ENCODE measurements around the gene IL5.
"Not testable (repeated sequence)": the region's sequence is repeated elsewhere in the genome, so short reads cannot be mapped to it uniquely, and the experiment has no call there.

The IL5 gene

GRCh38 chr5:132549576-132549975 lies 6.3 kb upstream of the IL5 start:
- H3K4me3 Mint-ChIP-seq, result no peak overlapping the region
- no peak overlapping the region for H3K27ac Mint-ChIP-seq
- H3K27me3 Mint-ChIP-seq (ENCODE audit: low read depth), result peaks cover 10% of the 10 kb centered on the region
- no peaks in the 10 kb centered on the region for H3K9me3 Mint-ChIP-seq
- peaks cover 12% of the 10 kb centered on the region for H3K4me1 Mint-ChIP-seq (ENCODE audit: low read depth)
- no peaks in the 10 kb centered on the region for H3K36me3 Mint-ChIP-seq (ENCODE audit: low read depth)

GRCh38 chr5:132548834-132549233 lies 5.5 kb upstream of the IL5 start:
- not testable (repeated sequence) for H3K27ac Mint-ChIP-seq; H3K36me3 Mint-ChIP-seq (ENCODE audit: low read depth); H3K9me3 Mint-ChIP-seq; H3K4me3 Mint-ChIP-seq
- Mint-ChIP-seq H3K27me3 (ENCODE audit: low read depth) (peaks cover 10% of the 10 kb centered on the region), H3K4me1 (ENCODE audit: low read depth) (peaks cover 16% of the 10 kb centered on the region)

GRCh38 chr5:132547269-132547668 lies 3.9 kb upstream of the IL5 start:
- Mint-ChIP-seq H3K36me3 (ENCODE audit: low read depth) (no peaks in the 10 kb centered on the region), H3K27me3 (ENCODE audit: low read depth) (peaks cover 10% of the 10 kb centered on the region), H3K27ac (no peak overlapping the region), H3K4me3 (no peak overlapping the region), H3K9me3 (no peaks in the 10 kb centered on the region), H3K4me1 (ENCODE audit: low read depth) (peaks cover 19% of the 10 kb centered on the region)

- no peak overlapping the region for H3K27ac Mint-ChIP-seq
- H3K27me3 Mint-ChIP-seq (ENCODE audit: low read depth), result peaks cover 10% of the 10 kb centered on the region
These were observed 2.8 kb upstream of the IL5 start for GRCh38 chr5:132546108-132546507.

GRCh38 chr5:132540764-132541163 lies 2.6 kb downstream of the IL5 start:
- Mint-ChIP-seq H3K36me3 (ENCODE audit: low read depth) (no peaks in the 10 kb centered on the region), H3K27me3 (ENCODE audit: low read depth) (peaks cover 9% of the 10 kb centered on the region), H3K9me3 (no peaks in the 10 kb centered on the region), H3K27ac (no peak overlapping the region), H3K4me3 (no peak overlapping the region), H3K4me1 (ENCODE audit: low read depth) (peaks cover 13% of the 10 kb centered on the region)

More at GRCh38 chr5:132546108-132546507, 2.8 kb upstream of the IL5 start:
- Mint-ChIP-seq H3K4me3 (no peak overlapping the region), H3K9me3 (no peaks in the 10 kb centered on the region), H3K36me3 (ENCODE audit: low read depth) (no peaks in the 10 kb centered on the region), H3K4me1 (ENCODE audit: low read depth) (peaks cover 19% of the 10 kb centered on the region)

GRCh38 chr5:132540149-132540548 lies 3.2 kb downstream of the IL5 start:
- Mint-ChIP-seq H3K36me3 (ENCODE audit: low read depth) (no peaks in the 10 kb centered on the region), H3K9me3 (no peaks in the 10 kb centered on the region), H3K27me3 (ENCODE audit: low read depth) (peaks cover 15% of the 10 kb centered on the region), H3K4me1 (ENCODE audit: low read depth) (peaks cover 11% of the 10 kb centered on the region), H3K4me3 (no peak overlapping the region), H3K27ac (no peak overlapping the region)

GRCh38 chr5:132539716-132540115 lies 3.6 kb downstream of the IL5 start:
- Mint-ChIP-seq H3K36me3 (ENCODE audit: low read depth) (no peaks in the 10 kb centered on the region), H3K9me3 (no peaks in the 10 kb centered on the region), H3K27ac (no peak overlapping the region), H3K4me1 (ENCODE audit: low read depth) (peaks cover 11% of the 10 kb centered on the region), H3K27me3 (ENCODE audit: low read depth) (peaks cover 19% of the 10 kb centered on the region), H3K4me3 (no peak overlapping the region)

GRCh38 chr5:132530946-132531345 lies 12.4 kb downstream of the IL5 start:
- H3K27ac Mint-ChIP-seq, result peak overlapping the region; percentile 23

GRCh38 chr5:132528866-132529634 lies 14.3 kb downstream of the IL5 start:
- no peak overlapping the region for H3K4me3 Mint-ChIP-seq
- peaks cover 45% of the 10 kb centered on the region for H3K4me1 Mint-ChIP-seq (ENCODE audit: low read depth)
- H3K27ac Mint-ChIP-seq, result peak overlapping the region; percentile 82
- H3K9me3 Mint-ChIP-seq, result no peaks in the 10 kb centered on the region
- H3K36me3 Mint-ChIP-seq (ENCODE audit: low read depth), result no peaks in the 10 kb centered on the region
- peaks cover 3% of the 10 kb centered on the region for H3K27me3 Mint-ChIP-seq (ENCODE audit: low read depth)

More at GRCh38 chr5:132530946-132531345, 12.4 kb downstream of the IL5 start:
- Mint-ChIP-seq H3K4me1 (ENCODE audit: low read depth) (peaks cover 28% of the 10 kb centered on the region), H3K9me3 (no peaks in the 10 kb centered on the region), H3K36me3 (ENCODE audit: low read depth) (no peaks in the 10 kb centered on the region), H3K4me3 (no peak overlapping the region), H3K27me3 (ENCODE audit: low read depth) (peaks cover 20% of the 10 kb centered on the region)

GRCh38 chr5:132528021-132528420 lies 15.3 kb downstream of the IL5 start:
- Mint-ChIP-seq H3K27ac (peak overlapping the region; percentile 14), H3K27me3 (ENCODE audit: low read depth) (peaks cover 3% of the 10 kb centered on the region), H3K4me1 (ENCODE audit: low read depth) (peaks cover 45% of the 10 kb centered on the region), H3K36me3 (ENCODE audit: low read depth) (no peaks in the 10 kb centered on the region), H3K4me3 (no peak overlapping the region), H3K9me3 (no peaks in the 10 kb centered on the region)

GRCh38 chr5:132526974-132527564 lies 16.3 kb downstream of the IL5 start:
- H3K4me1 Mint-ChIP-seq (ENCODE audit: low read depth), result peaks cover 47% of the 10 kb centered on the region
- H3K4me3 Mint-ChIP-seq, result no peak overlapping the region
- H3K9me3 Mint-ChIP-seq, result peaks cover 3% of the 10 kb centered on the region
- H3K36me3 Mint-ChIP-seq (ENCODE audit: low read depth), result no peaks in the 10 kb centered on the region
- peak overlapping the region; percentile 24 for H3K27ac Mint-ChIP-seq
- H3K27me3 Mint-ChIP-seq (ENCODE audit: low read depth), result no peaks in the 10 kb centered on the region

- Mint-ChIP-seq H3K4me1 (ENCODE audit: low read depth) (peaks cover 46% of the 10 kb centered on the region), H3K27ac (peak overlapping the region; percentile 24), H3K4me3 (no peak overlapping the region), H3K36me3 (ENCODE audit: low read depth) (no peaks in the 10 kb centered on the region), H3K9me3 (peaks cover 7% of the 10 kb centered on the region), H3K27me3 (ENCODE audit: low read depth) (no peaks in the 10 kb centered on the region)
These were observed 16.9 kb downstream of the IL5 start for GRCh38 chr5:132526290-132526973.

- H3K4me3 Mint-ChIP-seq, result peak overlapping the region; percentile 22
- no peaks in the 10 kb centered on the region for H3K36me3 Mint-ChIP-seq (ENCODE audit: low read depth)
- peaks cover 7% of the 10 kb centered on the region for H3K9me3 Mint-ChIP-seq
- H3K27ac Mint-ChIP-seq, result peak overlapping the region; percentile 67
- no peaks in the 10 kb centered on the region for H3K27me3 Mint-ChIP-seq (ENCODE audit: low read depth)
- H3K4me1 Mint-ChIP-seq (ENCODE audit: low read depth), result peaks cover 46% of the 10 kb centered on the region
These were observed 18.0 kb downstream of the IL5 start for GRCh38 chr5:132525299-132525724.

- Mint-ChIP-seq H3K4me3 (peak overlapping the region; percentile 22), H3K9me3 (peaks cover 11% of the 10 kb centered on the region), H3K27ac (peak overlapping the region; percentile 46), H3K4me1 (ENCODE audit: low read depth) (peaks cover 46% of the 10 kb centered on the region)
- not testable (repeated sequence) for H3K36me3 Mint-ChIP-seq (ENCODE audit: low read depth); H3K27me3 Mint-ChIP-seq (ENCODE audit: low read depth)
These were observed 18.4 kb downstream of the IL5 start for GRCh38 chr5:132524877-132525276.

GRCh38 chr5:132522067-132522466 lies 21.3 kb downstream of the IL5 start:
- H3K27ac Mint-ChIP-seq; H3K36me3 Mint-ChIP-seq (ENCODE audit: low read depth); H3K4me3 Mint-ChIP-seq; H3K27me3 Mint-ChIP-seq (ENCODE audit: low read depth): not testable (repeated sequence)
- peaks cover 11% of the 10 kb centered on the region for H3K9me3 Mint-ChIP-seq
- H3K4me1 Mint-ChIP-seq (ENCODE audit: low read depth), result peaks cover 32% of the 10 kb centered on the region

Data from T-helper 1 cell treated with Interleukin-12 subunit alpha and Interleukin-12 subunit beta and Interleukin-4 antibody, amounts not matched to agents 30 μg/mL and 1 μg/mL, for 36 hours (primary cell).